Heart left ventricle (tissue), 16 donors: ENCODE measurements around the gene SIAH2. TPM values are rescaled to one million over a fixed set of nuclear protein-coding genes. Genes with fewer than 3 reads are reported as not detected.

Source experiments
- ATAC-seq, 4 donors: fragments of 200-7000 bp; cut with Tn5 transposase; one replicate each; pipeline ENCODE4 v1.9.1; 2020 to 2022; ENCODE audit warnings: moderate library complexity in 4 of 4, mild to moderate bottlenecking in 3 of 4, moderate number of reproducible peaks in 1 of 4
- DNase-seq, 5 donors: peaks; one replicate each; pipeline ENCODE4 v3.0.0-alpha.2; 2020
- H3K27ac ChIP-seq, 12 donors: fragments of 200-600 bp; sonication (generic) in 4 of 12; one replicate each; pipeline versions ENCODE4 v1.5.0 to v1.8.0; 2016 to 2022; ENCODE audit warnings: mild to moderate bottlenecking in 2 of 12
- H3K27me3 ChIP-seq, 9 donors: fragments of 200-600 bp; sonication (generic) in 2 of 9; one replicate each; pipeline versions ENCODE4 v1.5.1 to v1.8.0; 2016 to 2022; ENCODE audit warnings: mild to moderate bottlenecking in 3 of 9
- H3K36me3 ChIP-seq, 9 donors: fragments of 200-600 bp; sonication (generic) in 2 of 9; one replicate each; pipeline versions ENCODE4 v1.5.0 to v1.8.0; 2018 to 2022; ENCODE audit warnings: mild to moderate bottlenecking in 2 of 9
- H3K4me1 ChIP-seq, 12 donors: fragments of 200-600 bp; sonication (generic) in 4 of 12; one replicate each; pipeline versions ENCODE4 v1.5.0 to v1.8.0; 2016 to 2022; ENCODE audit warnings: mild to moderate bottlenecking in 3 of 12
- H3K4me3 ChIP-seq, 12 donors: fragments of 200-600 bp; sonication (generic) in 4 of 12; one replicate each; pipeline versions ENCODE4 v1.5.0 to v1.8.0; 2017 to 2022; ENCODE audit warnings: mild to moderate bottlenecking in 9 of 12, moderate library complexity in 4 of 12
- H3K9me3 ChIP-seq, 12 donors: fragments of 200-600 bp; sonication (generic) in 4 of 12; one replicate each; pipeline versions ENCODE4 v1.5.0 to v1.8.0; 2016 to 2022; ENCODE audit warnings: mild to moderate bottlenecking in 1 of 12
- POLR2A ChIP-seq, 2 donors: fragments of 450-650 bp; IDR thresholded peaks; one replicate each; pipeline ENCODE4 v1.6.1; 2017; ENCODE audit warnings: antibody characterized with exemption in 2 of 2, mild to moderate bottlenecking in 2 of 2, moderate library complexity in 2 of 2
- WGBS, 4 donors: extraction: QIAGEN DNeasy Blood & Tissue Kit in 2 of 4; methylation state at CpG; one replicate each; pipeline versions ENCODE4 v1.1.5 to v1.1.7; 2013 to 2018; 5-methylcytosine and 5-hydroxymethylcytosine counted together
- intact Hi-C, 10 donors: fragments of 100-400 bp; cut with DNase I; formaldehyde crosslinking; loops; one replicate each; pipeline versions ENCODE4 v1.11.1 to v1.14.2; 2022
- polyA plus RNA-seq, 2 donors: library from polyadenylated mRNA; stranded (reverse); fragments of 200-250 nt; gene quantifications; one replicate each; pipeline ENCODE4 v1.2.3, GENCODE V29; 2013
- total RNA-seq, 9 donors: library from RNA; depleted of rRNA in 2 of 9; stranded (reverse); fragments of >200 nt in 2 of 9; fragmentation: NEBNext Ultra II Directional in 3 of 9; extraction: Animal tissue kit (Norgen Biotek cat#: 25700) in 3 of 9; gene quantifications; one replicate each; pipeline versions ENCODE4 v1.1.0 to v1.2.4, GENCODE V29; 2016 to 2023
- TF ChIP-seq, protein P1 (sequence below), 12 donors: fragments of 200-600 bp; sonication (generic) in 4 of 12; IDR thresholded peaks; one replicate each; pipeline versions ENCODE4 v1.5.0 to v1.8.0; 2018 to 2022; ENCODE audit warnings: antibody characterized with exemption in 12 of 12, mild to moderate bottlenecking in 5 of 12
- donor health status: ischemic (EF 13 %, LVEDD 7.1; RV severe dilation, severe dysfunction).
- donor health status: healthy with polysubstance abuse.
- donor health status: DM: no; HTN: yes; CAD: no.
- donor health status: DM: no; HTN: no; CAD: no.
- donor health status: ischemic (EF 25% LVEDD 6.9; RV normal size, moderate dysfunction).
- donor health status: ischemic (EF 25% LVEDD 5.7; RV mildly dilated, moderate dysfunction).
- donor health status: healthy.
- donor health status: DM: yes; HTN: yes; CAD: no.
- donor health status: ischemic (EF 35%, LVEDD 5.7; RV mildly dilated, moderate dysfunction).
- donor health status: nonischemic (EF 11% LVEDD 7.7; RV severe dilation, severe dysfunction).
- donor health status: DM: yes; HTN: yes; CAD: no.
- donor health status: PGD.
- donor health status: ischemic (EF 29% LVEDD 5.4; RV normal size, mild dysfunction).
- donor health status: nonischemic (EF 23%, LVEDD 6.1; RV moderate dilation, normal function).

Gene SIAH2
- total and polyA plus RNA-seq, 11 donors = 7.1 to 38.7 (median 23.4) TPM

GRCh38 chr3:150740733-150741496, 22.1 kb downstream of the SIAH2 start:
- Histone ChIP-seq H3K9me3 (no peaks in the 10 kb centered on the region), H3K36me3 (peaks cover 0 to 22% (median 17%) of the 10 kb centered on the region in 9 donors), H3K27ac (peak overlapping the region in 4 of 12 donors; percentile 8 to 70 (median 17)), H3K4me3 (no peak overlapping the region), H3K27me3 (no peaks in the 10 kb centered on the region), H3K4me1 (peaks cover 0 to 59% (median 32%) of the 10 kb centered on the region in 12 donors)
- intact Hi-C loops = no loop called here
- TF ChIP-seq, protein P1, sequence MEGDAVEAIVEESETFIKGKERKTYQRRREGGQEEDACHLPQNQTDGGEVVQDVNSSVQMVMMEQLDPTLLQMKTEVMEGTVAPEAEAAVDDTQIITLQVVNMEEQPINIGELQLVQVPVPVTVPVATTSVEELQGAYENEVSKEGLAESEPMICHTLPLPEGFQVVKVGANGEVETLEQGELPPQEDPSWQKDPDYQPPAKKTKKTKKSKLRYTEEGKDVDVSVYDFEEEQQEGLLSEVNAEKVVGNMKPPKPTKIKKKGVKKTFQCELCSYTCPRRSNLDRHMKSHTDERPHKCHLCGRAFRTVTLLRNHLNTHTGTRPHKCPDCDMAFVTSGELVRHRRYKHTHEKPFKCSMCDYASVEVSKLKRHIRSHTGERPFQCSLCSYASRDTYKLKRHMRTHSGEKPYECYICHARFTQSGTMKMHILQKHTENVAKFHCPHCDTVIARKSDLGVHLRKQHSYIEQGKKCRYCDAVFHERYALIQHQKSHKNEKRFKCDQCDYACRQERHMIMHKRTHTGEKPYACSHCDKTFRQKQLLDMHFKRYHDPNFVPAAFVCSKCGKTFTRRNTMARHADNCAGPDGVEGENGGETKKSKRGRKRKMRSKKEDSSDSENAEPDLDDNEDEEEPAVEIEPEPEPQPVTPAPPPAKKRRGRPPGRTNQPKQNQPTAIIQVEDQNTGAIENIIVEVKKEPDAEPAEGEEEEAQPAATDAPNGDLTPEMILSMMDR (IDR thresholded peaks at IDR 0.05) = no peak
- TF ChIP-seq POLR2A (IDR thresholded peaks at IDR 0.05) = no peak
- 65 to 73% (median 72%) methylated on average over 12 of the region's 12 CpGs for WGBS, 4 donors
- ATAC-seq = peak in 3 of 4 donors; percentile 33 to 47 (median 37)
- DNase-seq = peak in 1 of 5 donors; percentile 39

DNA sequence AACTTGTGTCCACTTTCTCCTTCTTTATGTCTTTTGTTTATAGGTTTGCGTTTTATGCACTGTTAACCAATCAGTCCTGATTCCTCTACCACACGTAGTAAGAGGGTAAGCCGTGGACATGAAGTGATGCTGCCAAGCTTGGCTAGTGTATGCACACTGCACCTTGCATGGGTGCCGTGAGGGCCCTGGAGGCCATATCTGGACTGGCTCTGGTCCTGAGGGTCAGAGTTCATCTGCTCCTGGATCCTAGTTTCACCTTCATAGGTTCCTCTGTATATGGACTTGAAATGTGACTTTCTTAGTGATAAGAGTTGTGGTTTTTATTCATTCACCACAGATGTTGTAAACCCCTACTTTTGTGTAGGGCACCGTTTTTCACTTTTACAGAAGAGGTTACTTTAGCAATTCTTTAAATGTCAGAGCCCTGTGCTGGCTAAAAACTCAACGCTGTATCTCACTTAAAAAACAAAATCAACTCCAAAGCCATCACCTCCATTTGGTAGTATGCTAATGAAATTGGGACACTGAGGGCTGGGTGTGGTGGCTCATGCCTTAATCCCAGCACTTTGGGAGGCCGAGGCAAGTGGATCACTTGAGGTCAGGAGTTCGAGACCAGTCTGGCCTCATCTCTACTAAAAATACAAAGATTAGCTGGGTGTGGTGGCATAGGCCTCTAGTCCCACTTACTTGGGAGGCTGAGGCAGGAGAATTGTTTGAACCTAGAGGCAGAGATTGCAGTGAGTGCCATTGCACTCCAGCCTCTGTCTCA, 22.9 kb downstream of the SIAH2 start:
- Histone ChIP-seq H3K4me3 (no peak overlapping the region), H3K36me3 (peaks cover 0 to 22% (median 17%) of the 10 kb centered on the region in 9 donors), H3K9me3 (no peaks in the 10 kb centered on the region), H3K27me3 (no peaks in the 10 kb centered on the region), H3K27ac (peak overlapping the region in 1 of 12 donors; percentile 70), H3K4me1 (peaks cover 0 to 67% (median 34%) of the 10 kb centered on the region in 12 donors)
- ATAC-seq = no peak
- WGBS, 4 donors = 88 to 92% (median 90%) methylated on average over 8 of the region's 8 CpGs
- no peak for DNase-seq
- intact Hi-C loops = loop anchor here in 1 of 10 donors (5.0 kb wide), 1 partner anchor 32 kb away; no protein-coding TSS in a partner anchor
- no peak for TF ChIP-seq POLR2A (IDR thresholded peaks at IDR 0.05)
- TF ChIP-seq, protein P1 (IDR thresholded peaks at IDR 0.05) = no peak

GRCh38 chr3:150739200-150739863, 23.6 kb downstream of the SIAH2 start:
- peaks cover 0 to 67% (median 30%) of the 10 kb centered on the region in 12 donors for H3K4me1 ChIP-seq
- peak overlapping the region in 1 of 12 donors; percentile 70 for H3K27ac ChIP-seq
- no peaks in the 10 kb centered on the region for H3K9me3 ChIP-seq
- DNase-seq = no peak
- H3K4me3 ChIP-seq = no peak overlapping the region
- WGBS, 4 donors = 77 to 82% (median 80%) methylated on average over 7 of the region's 7 CpGs
- TF ChIP-seq POLR2A (IDR thresholded peaks at IDR 0.05) = no peak
- no peak for ATAC-seq
- no peaks in the 10 kb centered on the region for H3K27me3 ChIP-seq
- peaks cover 0 to 22% (median 17%) of the 10 kb centered on the region in 9 donors for H3K36me3 ChIP-seq
- intact Hi-C loops = loop anchor here in 1 of 10 donors (5.0 kb wide), 1 partner anchor 33 kb away; no protein-coding TSS in a partner anchor

- Histone ChIP-seq H3K9me3 (no peaks in the 10 kb centered on the region), H3K27me3 (no peaks in the 10 kb centered on the region), H3K27ac (peak overlapping the region in 3 of 12 donors; percentile 9 to 70 (median 16)), H3K36me3 (peaks cover 0 to 22% (median 17%) of the 10 kb centered on the region in 9 donors), H3K4me1 (peaks cover 0 to 65% (median 27%) of the 10 kb centered on the region in 12 donors), H3K4me3 (no peak overlapping the region)
- 31 to 41% (median 37%) methylated on average over 4 of the region's 4 CpGs for WGBS, 4 donors
- TF ChIP-seq, protein P1 (IDR thresholded peaks at IDR 0.05) = no peak
- TF ChIP-seq POLR2A (IDR thresholded peaks at IDR 0.05) = no peak
- intact Hi-C loops = loop anchor here in 1 of 10 donors (5.0 kb wide), 1 partner anchor 34 kb away; no protein-coding TSS in a partner anchor
- DNase-seq (no peak), ATAC-seq (no peak)
Observed at GRCh38 chr3:150738688-150739087, 24.3 kb downstream of the SIAH2 start.
